GM12878 (cell line): ENCODE data around the gene CDH15. TPM values are rescaled to one million over a fixed set of nuclear protein-coding genes. Genes with fewer than 3 reads are reported as not detected.

Source experiments
- CHD1 ChIP-seq: IDR thresholded peaks from 2 replicates; pipeline ENCODE4 v1.6.1; 2012; ENCODE audit warnings: low read depth, low read length, improper control_type of control experiment
- CUX1 ChIP-seq: IDR thresholded peaks from 2 replicates; pipeline ENCODE4 v1.6.1; 2012; ENCODE audit warnings: improper control_type of control experiment, low read depth, low read length; ENCODE audit not compliant: insufficient replicate concordance
- E2F4 ChIP-seq: IDR thresholded peaks from 2 replicates; pipeline ENCODE4 v1.6.1; 2012; ENCODE audit warnings: low read depth, low read length, improper control_type of control experiment
- FOXM1 ChIP-seq: IDR thresholded peaks from 2 replicates; pipeline ENCODE4 v1.6.1; 2012; ENCODE audit warnings: low read depth, mild to moderate bottlenecking, inconsistent platforms, low read length, moderate library complexity
- GABPA ChIP-seq: IDR thresholded peaks from 2 replicates; pipeline ENCODE4 v1.6.1; 2014; ENCODE audit warnings: antibody characterized with exemption, low read depth, mild to moderate bottlenecking, inconsistent platforms
- HSF1 ChIP-seq: fragments of 150-350 bp; IDR thresholded peaks from 2 replicates; pipeline ENCODE4 v1.6.1; 2014; ENCODE audit warnings: mild to moderate bottlenecking, low read depth, low read length
- JUNB ChIP-seq: IDR thresholded peaks from 2 replicates; pipeline ENCODE4 v1.6.1; 2016; ENCODE audit warnings: antibody characterized with exemption, mild to moderate bottlenecking
- LARP7 ChIP-seq: fragments of 450-650 bp; IDR thresholded peaks from 2 replicates; pipeline ENCODE4 v1.6.1; 2017; ENCODE audit warnings: mild to moderate bottlenecking
- NFYB ChIP-seq: IDR thresholded peaks from 2 replicates; pipeline ENCODE4 v1.6.1; 2011; ENCODE audit warnings: low read depth, mild to moderate bottlenecking, low read length, improper control_type of control experiment, moderate library complexity; ENCODE audit not compliant: insufficient read depth
- STAT3 ChIP-seq: IDR thresholded peaks from 2 replicates; pipeline ENCODE4 v1.6.1; 2011; ENCODE audit warnings: low read depth, low read length, improper control_type of control experiment
- ZBED1 ChIP-seq: IDR thresholded peaks from 2 replicates; pipeline ENCODE4 v1.6.1; 2016; ENCODE audit warnings: borderline replicate concordance
- ZBTB11 ChIP-seq: fragments of 450-650 bp; formaldehyde crosslinking; IDR thresholded peaks from 2 replicates; pipeline ENCODE4 v1.5.0; 2022; ENCODE audit warnings: mild to moderate bottlenecking, missing genetic modification characterization
- ZNF592 ChIP-seq: fragments of 450-650 bp; IDR thresholded peaks from 2 replicates; pipeline ENCODE4 v1.6.1; 2017; ENCODE audit warnings: mild to moderate bottlenecking, moderate library complexity
- polyA plus RNA-seq, 11 experiments: library from polyadenylated mRNA; depleted of rRNA in 4 of 11; unstranded in 6 of 11; stranded (reverse) in 5 of 11; fragments of >200 nt; fragmentation: Nextera tagmentation in 4 of 11; fragmentation: Illumina TruSeq in 1 of 11; extraction: Ambion mirVana in 4 of 11; extraction: Trizol in 1 of 11; gene quantifications; 1 replicate in 1 of 11; 2 replicates in 10 of 11; pipeline versions ENCODE4 v1.2.1 to v1.2.3, GENCODE V29; 2011 to 2016; ENCODE audit warnings: inconsistent platforms in 2 of 11, missing spikeins in 2 of 11, low read depth in 1 of 11
- total RNA-seq, 4 experiments: library from RNA; depleted of rRNA in 3 of 4; stranded (reverse); fragments of >200 nt in 3 of 4; fragmentation: Illumina TruSeq in 1 of 4; extraction: Trizol in 1 of 4; gene quantifications; 2 replicates each; pipeline versions ENCODE4 v1.2.1 to v1.2.3, GENCODE V29; 2013 to 2021

The CDH15 gene
- total and polyA plus RNA-seq, 10 of the 15 experiments (the other 5 are each of a cell fraction or from before 2014, with no cell fraction given) = 0.02 to 0.06 TPM; not detected in 8

GRCh38 chr16:89217388-89218191 is 46.0 kb downstream of the CDH15 start, which contains the start of gene ZNF778 (continued):
- TF ChIP-seq CUX1 (no peak), NFYB (no peak), ZNF592 (no peak), HSF1 (no peak), ZBED1 (no peak), E2F4 (no peak), JUNB (no peak), GABPA (peak; percentile 94), ZBTB11 (CRISPR knock-in tag) (peak; percentile 43; the same call in 1 of the 2 replicates), CHD1 (no peak), FOXM1 (no peak), STAT3 (no peak), LARP7 (peak; percentile 48; the same call in 1 of the 2 replicates)
